Globus pallidus (tissue), 1 donor: ENCODE measurements around the gene CASP3.
A peak's percentile ranks its signal among the peaks of the same experiment; 100 is the strongest.
"Not testable (repeated sequence)": the region's sequence is repeated elsewhere in the genome, so short reads cannot be mapped to it uniquely, and the experiment has no call there.

Source experiments
- DNase-seq: peaks from one replicate; pipeline ENCODE4 v3.0.0-alpha.2; 2015; ENCODE audit warnings: low spot score

CASP3 gene

DNA sequence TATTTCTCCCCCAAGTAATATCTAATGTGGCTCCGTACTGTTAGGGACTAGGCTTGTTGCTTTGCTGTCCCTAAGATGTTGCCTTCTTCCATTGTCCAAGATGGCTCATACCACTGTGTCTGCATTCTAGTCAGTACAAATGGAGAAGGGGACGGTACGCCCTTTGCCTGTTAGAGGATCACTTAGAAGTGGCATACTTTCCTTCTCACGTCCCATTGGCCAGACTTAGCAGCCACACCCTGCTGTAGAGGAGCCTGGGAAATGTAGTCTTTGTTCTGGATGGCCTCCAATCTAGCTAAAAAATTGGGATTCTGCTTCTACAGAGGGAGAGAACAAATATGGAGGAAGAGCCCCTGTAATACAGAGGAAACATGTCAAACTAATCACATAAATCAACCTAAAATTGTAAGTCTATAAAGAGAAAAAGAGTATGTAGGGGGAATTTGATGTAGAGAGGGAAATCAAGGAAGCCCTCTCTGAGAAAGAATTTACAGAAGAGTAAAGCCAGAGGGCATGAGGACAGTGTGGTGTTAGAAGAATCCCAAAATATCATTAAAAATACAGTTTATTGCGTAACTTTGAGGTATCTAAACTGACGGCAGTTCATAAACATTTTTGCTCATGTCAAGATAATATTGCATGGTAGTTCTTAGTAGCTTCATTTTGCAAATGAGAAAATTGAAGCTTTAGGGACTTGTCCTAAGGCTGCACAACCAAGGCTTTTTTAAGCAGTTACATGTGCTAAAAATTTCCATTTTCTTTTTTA is 15.4 kb upstream of the CASP3 start:
- DNase-seq: no peak

DNA sequence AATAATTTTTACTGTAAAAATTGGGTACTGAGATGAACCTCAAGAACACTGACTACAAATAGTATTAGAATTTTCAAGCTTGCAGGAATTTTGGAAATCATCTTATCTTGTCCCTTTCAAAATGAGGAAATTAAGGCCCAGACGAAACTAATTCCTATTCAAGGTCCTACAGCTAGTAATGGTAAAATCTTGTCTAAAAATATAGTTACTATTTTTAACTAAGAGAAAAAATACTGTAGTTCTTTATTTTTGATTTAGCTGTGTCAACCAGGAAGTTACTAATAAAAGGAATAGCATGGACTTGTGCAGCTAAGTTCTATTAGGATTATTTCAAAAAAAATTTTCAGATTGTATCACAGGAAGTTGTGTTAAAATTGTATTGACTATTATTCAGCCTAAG is 13.0 kb upstream of the CASP3 start:
- DNase-seq: no peak

DNA sequence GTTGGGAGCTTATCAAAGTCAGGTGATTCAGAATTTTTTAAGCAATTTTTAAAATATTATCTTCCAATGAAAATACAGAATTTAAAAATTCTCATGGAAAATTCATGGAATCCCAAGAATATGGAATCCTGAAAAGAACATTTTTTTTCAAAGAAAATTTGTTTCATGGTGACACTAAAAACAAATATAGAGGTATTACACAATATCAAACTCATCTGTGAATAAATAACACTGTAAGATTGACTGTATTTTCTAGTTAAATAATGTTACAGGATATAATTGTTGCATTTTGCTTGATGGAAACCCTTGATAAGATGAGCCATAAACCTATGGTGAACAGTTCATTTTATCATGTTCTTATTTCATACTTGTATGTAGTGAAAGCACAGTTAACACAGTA is 11.7 kb upstream of the CASP3 start:
- no peak for DNase-seq

DNA sequence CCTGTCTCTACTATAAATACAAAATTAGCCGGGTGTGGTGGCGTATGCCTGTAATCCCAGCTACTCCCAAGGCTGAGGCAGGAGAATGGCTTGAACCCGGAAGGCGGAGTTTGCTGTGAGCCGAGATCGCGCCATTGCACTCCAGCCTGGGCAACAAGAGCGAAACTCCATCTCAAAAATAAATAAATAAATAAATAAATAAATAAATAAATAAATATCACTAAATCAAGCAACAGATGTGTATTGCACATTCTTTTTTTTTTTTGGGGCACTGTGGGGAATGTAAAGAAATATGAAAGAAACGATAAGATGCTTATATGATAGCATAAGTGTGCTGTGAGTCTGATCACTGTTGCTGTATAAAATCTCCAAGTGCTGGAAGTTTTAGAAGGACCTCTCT is 8.6 kb upstream of the CASP3 start:
- not testable (repeated sequence) for DNase-seq

DNA sequence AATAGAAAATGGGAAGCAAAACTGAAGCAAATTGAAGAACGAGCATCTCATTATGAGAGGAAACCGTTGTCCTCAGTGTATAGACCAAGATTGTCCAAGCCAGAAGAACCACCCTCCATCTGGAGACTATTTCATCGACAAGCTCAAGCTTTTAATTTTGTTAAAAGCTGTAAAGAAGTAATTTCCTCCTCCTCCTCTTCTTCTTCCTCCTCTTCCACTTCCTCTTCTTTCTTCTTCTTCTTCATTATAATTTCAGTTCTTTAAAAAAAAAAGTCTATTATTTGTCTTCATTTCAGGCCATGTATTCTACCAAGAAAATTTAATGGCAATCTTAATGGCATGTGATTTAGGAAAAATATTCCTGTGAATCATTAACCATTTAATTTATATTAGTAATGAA is 7.9 kb upstream of the CASP3 start:
- DNase-seq: no peak

DNA sequence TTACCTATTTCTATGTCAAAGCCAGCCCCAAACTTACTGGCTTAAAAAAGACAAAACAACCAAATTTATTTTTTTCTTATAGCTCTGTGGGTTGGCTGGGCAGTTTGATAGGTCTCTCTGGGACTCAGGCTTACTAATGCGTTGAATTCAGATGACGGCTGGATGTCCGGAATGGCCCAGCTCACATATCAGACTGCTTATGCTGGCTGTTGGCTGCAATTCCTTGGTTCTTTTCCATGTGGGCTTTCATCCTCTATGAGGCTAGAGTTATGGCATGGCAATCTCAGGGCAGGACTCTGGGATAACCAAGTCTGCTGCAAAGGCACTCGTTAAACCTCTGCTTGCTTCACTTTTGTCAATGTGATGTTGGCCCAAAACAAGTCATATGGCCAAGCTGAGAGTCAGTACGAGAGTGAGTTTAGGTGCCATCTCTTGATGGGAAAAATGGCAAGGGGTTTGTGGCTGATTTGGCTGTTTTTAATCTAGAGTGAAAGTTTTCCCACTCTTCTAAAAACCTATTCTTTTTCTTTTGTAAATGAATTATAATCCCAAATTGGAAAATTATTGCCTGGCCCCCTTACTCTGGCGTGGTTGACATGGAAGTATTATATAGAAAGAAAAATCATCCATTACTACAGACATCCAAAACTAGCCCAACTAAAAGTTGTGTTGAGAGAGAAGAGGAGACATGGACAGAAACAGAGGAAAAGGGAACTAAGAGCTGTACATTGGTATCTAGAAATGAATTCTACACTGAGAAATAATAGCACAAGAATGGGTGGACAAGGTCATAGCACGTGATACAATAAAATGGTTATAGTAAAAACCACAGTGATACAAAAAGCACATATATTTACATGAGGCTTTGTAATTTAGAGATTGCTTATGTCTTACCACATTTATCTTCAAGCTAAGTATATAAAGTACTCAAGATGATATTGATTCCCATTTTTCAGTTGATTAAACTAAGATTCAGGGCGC is 6.9 kb upstream of the CASP3 start:
- DNase-seq: no peak

DNA sequence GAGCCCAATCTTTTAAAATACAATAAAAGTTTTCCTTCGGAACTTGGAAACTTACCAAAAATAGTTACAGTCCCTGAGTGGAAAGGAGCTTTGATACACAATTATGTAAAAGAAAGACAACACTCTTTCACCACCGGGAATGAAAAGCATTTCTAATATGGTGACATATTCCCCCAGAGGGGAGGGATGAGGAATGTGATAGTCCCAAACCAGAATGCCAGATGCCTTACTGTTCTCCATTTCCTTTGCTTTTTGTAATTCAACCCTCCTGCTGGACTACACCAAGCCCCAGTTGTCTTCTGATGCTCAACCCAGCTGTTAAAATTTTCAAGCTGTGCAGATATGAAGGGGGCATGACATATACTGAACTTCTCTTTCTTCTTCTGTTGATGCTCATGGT is 4.4 kb upstream of the CASP3 start:
- DNase-seq: no peak

DNA sequence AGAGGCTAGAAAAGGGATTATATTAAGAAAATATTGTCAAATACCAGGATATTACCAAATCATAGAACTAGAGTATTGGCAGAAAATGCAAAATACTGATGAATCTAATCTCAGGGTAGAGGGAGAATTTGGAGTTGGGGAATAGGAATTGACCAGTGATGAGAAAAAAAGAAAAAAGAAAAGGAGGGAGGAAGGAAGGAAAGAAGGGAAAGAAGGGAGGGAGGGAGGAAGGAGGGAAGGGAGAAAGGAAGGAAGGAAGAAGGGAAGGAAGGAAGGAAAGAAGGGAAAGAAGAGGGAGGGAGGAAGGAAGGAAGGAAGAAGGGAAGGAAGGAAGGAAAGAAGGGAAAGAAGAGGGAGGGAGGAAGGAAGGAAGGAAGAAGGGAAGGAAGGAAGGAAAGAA is 3.4 kb upstream of the CASP3 start:
- DNase-seq: not testable (repeated sequence)

DNA sequence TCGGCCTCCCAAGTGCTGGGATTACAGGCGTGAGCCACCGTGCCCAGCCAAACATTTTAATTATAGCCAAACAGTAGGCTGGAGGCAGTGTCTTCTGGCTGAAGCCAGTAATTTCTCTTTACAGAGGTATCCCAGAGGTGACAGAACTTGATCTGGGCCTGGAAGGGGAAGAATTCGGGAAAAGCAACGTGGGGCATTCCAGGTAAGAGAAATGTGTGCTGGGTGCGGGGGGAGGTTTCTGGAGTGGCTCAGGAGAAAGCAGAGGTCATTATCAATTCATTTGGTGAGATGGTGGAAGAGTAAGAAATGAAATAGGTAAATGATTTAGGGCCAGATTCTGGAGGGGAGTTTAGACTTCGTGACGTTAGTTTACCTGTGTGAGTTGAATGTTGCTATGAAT is 2.7 kb upstream of the CASP3 start:
- DNase-seq: no peak

DNA sequence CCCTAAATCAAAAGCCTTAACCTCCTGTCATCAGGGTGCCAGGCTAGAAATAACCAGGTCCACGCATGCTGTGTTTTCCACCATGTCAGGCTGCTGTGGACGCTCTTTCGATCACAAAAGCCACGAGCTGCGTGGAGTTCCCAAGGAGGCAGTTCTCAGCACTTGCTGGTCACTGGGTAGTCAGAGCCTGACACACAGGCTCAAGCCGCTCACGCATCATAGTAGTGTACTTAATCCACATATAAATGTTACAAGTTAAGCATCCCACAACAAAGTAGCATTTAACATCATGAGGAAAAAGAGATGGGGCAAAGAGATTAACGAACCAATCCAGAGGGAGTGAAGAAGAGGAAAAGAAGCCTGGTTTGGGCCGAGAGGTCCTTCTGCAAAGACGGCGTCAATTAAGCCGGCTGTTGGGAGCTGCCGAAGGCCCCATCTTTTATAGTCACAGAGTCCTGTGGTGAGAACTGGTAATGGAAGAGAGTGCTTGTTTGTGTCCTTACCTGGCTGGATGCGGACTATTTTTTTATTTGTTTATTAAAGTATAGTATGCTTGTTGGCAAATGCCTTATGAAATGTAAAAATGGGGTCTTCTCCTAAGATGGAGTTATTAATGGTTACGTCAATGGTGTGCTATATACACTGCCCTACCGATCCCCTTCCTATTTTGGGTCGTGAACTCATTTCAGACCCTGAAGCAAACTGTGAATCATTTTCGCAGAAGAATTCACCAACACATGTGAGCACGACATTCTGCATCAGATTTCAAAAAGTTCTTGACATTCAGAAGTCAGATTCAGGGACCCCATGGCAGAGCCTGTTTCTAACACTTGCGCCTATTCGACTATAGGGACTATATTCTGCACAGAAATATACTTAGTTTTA is 966 bp upstream of the CASP3 start:
- DNase-seq: no peak

DNA sequence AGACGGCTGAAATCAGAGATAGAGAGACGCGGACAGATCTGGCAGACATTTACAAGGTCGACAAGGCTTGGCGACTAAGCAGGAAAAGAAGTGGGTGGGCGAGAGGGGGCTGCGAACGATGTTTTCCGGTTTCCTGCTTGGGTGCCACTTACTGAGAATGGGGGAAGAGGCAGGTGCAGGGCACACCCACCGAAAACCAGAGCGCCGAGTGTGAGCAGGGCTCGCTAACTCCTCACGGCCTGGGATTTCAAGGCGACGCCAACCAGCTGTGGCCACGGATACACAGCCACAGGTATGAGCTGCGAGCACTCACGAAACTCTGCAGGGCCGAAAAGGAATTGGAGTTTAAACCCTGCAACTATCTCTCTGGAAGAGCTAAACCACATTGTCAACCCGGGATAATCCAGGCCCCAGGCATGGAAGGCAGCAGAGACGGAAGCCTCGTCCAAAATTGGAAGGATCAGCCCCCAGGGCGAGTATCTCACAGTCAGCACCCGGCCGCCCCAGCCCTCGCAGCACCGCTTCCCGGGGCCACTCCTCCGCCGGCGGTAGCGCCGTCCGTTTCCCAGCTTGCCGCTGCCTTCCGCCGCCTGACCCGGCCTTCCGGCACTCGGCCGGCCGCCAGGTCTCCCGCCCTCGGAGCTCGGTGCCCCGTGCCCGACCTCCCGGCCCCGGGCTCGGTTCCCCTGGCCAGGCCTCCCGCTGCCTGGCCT is 778 bp downstream of the CASP3 start:
- DNase-seq: peak; percentile 56

DNA sequence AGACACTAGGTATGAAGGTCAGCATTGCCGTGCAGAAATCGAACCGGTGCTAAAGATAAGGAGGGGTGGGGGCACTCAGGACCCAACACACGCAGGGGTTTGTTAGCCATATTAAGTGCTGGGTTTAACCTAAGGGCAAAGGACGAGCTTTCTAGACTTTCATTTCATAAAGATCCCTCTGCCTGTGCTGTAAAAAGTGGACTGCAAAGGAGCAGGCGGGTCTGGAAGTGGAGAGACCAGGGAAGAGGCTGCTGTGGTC is 1.3 kb downstream of the CASP3 start:
- no peak for DNase-seq

DNA sequence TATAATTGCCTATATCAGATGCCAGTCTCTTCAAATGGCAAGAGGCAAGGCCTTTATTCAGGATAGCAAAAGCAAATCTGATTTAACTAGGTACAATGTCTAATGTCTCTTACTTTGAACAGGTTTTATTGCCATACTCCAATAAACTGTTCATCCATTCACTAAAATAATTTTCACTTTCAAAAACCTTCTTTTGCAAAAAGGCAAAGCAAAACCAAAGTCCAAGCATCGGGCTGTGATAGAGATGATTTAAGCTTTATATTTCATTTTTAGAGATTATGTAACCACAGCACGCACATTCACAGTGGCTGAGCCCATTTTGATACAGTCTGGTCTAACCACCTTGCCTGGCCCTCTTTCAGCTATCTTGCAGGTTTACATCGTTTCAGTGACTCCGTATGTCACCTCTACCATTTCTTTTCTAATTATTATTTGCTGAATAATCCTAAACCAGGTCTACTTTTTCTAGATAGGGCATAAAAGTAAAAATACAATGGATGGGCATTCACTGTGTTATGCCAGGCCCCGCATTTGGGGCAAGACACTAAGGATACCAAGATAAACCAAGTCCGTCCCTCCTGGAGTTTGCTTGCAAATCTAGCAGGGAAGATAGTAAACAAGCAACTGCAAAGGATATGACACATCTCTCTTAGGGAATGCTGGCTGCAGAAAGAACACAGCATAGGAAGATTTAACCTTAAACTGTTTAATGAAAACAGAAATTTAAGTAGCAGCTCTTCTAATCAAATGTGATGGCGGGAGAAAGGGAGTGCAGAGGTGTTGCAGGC is 1.8 kb downstream of the CASP3 start:
- DNase-seq: peak; percentile 26

DNA sequence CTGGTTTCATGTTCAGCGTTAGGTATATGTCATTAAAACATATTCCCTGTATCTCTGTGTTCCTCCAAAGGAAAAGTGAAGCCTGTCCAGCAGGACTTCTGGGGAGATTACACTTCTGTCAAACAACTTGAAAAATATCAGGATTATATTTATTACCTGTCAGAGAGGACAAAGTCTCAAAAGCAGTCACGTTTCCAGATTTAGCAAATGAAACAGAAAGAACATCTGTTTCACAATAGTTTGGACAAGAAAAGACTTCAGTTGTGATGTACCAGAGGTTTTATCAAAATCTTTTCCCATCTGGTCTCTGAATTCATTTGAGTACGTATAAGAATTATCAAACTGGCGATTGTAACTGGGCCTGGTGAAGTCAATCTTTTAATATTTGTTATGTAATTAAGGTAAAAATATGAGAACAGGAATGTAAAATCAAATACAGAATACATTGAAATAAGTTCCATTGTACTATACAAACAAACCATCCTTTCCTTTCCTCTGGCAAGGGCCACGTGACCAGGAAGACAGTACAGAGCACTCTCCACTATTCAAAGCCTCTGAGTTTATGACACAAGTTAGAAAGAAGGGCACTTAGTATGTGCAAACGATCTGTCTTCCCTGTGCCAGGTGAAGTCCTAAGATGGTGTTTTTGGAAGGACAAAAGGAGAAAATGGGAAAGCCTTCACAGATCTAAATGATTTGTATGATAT is 3.2 kb downstream of the CASP3 start:
- peak; percentile 66 for DNase-seq

DNA sequence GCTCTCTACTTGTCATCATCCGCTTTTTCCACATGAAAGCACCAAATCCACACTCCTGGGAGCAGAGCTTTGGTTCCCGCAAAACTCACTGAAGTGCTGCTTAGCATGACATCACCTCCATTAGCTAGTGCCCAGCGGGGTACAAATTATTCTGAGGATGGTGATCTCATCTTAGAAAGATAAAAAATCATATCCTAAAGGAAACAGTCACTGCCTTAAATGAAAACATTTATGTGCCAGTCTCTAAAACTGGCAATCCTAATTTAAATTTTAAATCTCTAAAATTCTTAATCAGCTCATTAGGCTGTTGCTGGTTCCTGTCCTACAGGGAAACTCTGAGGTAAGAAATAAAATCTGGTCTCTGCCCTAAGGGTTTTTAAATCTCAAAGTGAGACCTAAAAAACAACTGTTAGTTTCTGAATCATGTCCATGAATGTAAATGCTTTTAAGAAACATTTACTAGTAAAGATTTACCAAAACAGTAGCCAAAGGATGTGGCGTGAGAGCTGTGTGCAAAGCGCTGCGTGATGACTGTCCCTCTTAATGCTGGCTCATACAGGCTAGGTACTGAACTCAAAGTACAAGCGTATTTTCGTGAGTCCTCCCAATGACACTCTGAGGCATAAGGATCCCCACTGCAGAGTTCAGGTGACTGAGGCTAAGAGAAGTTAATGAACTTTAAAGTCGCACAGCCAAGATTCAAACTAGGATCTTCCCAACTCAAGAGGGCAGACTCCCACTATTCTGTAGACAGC is 4.5 kb downstream of the CASP3 start:
- DNase-seq: no peak

DNA sequence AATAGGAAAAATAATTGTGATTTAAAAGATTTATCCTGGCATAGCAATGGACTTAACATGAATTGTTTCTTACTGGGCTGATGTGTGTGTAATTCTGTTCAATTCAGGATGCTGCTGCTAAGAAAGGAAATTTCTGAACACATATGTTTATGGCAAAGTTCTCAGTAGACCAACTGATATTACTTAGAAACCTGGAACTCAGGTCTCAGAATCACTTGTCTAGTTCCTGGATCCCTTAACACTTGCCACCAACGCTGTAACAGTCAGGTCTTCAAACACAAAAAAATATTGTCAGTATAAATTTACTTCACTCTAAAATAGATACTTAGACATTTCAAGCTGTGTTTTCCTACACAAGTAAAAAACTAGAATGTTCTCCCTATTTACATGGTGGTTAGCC is 5.5 kb downstream of the CASP3 start:
- no peak for DNase-seq

DNA sequence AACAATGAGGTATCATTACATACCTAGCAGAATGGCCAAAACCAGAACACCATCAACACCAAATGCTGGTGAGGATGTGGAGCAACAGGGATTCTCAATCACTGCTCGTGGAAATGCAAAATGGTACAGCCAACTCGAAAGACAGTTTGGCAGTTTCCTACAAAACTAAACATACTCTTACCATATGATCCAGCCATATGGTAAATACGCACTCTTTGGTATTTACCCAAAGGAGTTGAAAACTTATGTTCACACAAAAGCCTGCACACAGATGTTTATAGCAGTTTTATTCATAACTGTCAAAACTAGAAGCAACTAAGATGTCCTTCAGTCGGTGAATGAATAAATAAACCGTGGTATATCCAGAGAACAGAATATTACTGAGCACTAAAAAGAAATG is 7.8 kb downstream of the CASP3 start:
- DNase-seq: no peak

DNA sequence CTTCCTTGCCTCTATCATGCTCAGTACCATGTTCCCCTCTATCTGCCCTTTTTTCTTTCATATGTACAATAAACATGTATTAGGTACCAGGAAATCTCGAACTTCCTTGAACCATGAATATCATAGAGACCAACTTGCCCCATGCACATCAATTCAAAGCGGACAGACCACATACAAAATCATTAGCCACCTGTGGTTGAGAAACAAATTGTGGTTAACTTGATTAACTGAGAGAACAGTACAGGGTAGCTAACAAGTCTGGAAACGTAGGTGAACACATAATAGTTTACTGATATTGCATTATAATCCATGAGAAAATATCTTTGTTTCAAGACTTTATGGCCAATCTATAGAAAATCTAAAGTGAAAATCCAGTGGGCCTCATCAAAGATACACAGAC is 8.2 kb downstream of the CASP3 start:
- DNase-seq: no peak

DNA sequence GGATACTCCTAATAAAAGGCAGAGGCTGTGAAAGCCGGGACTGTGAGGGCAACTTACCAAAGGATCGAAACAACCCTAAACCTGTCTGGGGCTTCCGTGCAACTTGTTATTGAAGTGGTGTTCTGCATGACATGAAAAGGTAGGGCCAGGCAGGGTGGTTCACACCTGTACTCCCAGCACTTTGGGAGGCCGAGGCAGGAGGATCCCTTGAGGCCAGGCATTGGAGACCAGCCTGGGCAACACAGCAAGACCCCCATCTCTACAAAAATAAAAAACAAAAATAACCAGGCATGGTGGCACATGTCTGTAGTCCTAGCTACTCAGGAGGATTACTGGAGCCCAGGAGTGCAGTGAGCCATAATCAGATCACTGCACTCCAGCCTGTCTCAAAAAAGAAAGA is 12.3 kb downstream of the CASP3 start:
- no peak for DNase-seq

DNA sequence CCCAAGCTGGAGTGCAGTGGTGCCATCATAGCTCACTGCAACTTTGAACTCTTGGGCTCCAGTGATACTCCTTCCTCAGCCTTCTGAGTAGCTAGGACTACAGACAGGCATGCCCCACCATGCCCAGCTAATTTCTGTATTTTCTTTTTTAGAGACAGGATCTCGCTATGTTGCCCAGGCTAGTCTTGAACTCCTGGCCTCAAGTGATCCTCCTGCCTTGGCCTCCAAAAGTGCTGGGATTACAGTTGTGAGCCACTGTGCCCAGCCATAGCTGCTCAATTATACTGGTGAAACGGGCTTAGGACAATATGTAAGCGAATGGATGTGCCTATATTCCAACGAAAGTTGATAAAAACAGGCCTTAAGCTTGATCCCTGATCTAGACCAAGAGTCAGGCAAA is 13.1 kb downstream of the CASP3 start:
- no peak for DNase-seq
